Osteocyte (in vitro differentiated cells): ENCODE measurements around the gene CPE. TPM values are rescaled to one million over a fixed set of nuclear protein-coding genes. Genes with fewer than 3 reads are reported as not detected.
"Not testable (repeated sequence)": the region's sequence is repeated elsewhere in the genome, so short reads cannot be mapped to it uniquely, and the experiment has no call there.

Source experiments
- DNase-seq: peaks from one replicate; pipeline ENCODE4 v3.0.0; 2021; ENCODE audit warnings: mixed read lengths; ENCODE audit not compliant: unreplicated experiment; ENCODE audit errors: extremely low spot score
- H3K27ac Mint-ChIP-seq: one replicate; pipeline ENCODE4 v1.8.0; 2021; ENCODE audit warnings: mild to moderate bottlenecking, mixed read lengths; ENCODE audit not compliant: unreplicated experiment
- H3K27me3 Mint-ChIP-seq: one replicate; pipeline ENCODE4 v1.8.0; 2021; ENCODE audit warnings: mixed read lengths; ENCODE audit not compliant: unreplicated experiment
- H3K36me3 Mint-ChIP-seq: one replicate; pipeline ENCODE4 v1.8.0; 2021; ENCODE audit warnings: mixed read lengths; ENCODE audit not compliant: unreplicated experiment
- H3K4me1 Mint-ChIP-seq: one replicate; pipeline ENCODE4 v1.8.0; 2021; ENCODE audit warnings: mixed read lengths; ENCODE audit not compliant: unreplicated experiment
- H3K4me3 Mint-ChIP-seq: one replicate; pipeline ENCODE4 v1.8.0; 2021; ENCODE audit warnings: mild to moderate bottlenecking, moderate library complexity, mixed read lengths; ENCODE audit not compliant: unreplicated experiment
- H3K9me3 Mint-ChIP-seq: one replicate; pipeline ENCODE4 v1.8.0; 2021; ENCODE audit warnings: mixed read lengths; ENCODE audit not compliant: unreplicated experiment
- total RNA-seq: library from RNA; stranded (reverse); gene quantifications from 2 replicates; pipeline ENCODE4 v1.2.1, GENCODE V29; 2021
- TF ChIP-seq, protein P1 (sequence below): fragments of 200-600 bp; sonication (generic); IDR thresholded peaks from 2 replicates; pipeline ENCODE4 v1.5.0; 2021; ENCODE audit warnings: antibody characterized with exemption, mild to moderate bottlenecking, moderate library complexity

The CPE gene
- total RNA-seq, 1 donor from 2014 or later: 195 TPM

DNA sequence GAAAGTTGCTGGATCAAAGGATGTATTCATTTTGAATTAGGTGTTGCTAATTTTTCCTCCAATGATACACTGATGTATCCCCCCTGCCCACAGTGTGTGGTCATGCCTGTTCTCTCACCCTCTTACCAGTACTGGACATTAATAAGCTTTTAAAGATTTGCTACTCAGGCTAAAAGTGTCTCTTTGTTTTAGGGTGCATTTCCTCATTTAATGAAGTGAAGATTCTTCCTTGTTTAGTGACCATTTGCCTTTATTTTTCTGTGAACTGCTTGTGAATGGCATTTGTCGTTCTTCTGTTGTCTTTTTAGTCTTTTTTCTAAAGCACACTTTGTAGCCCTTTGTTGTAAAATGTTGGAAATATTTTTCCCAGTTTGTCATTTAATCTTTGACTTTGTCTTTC is 46.3 kb upstream of the CPE start:
- Mint-ChIP-seq H3K4me3 (peak overlapping the region; percentile 76), H3K27me3 (no peaks in the 10 kb centered on the region), H3K9me3 (no peaks in the 10 kb centered on the region), H3K4me1 (peaks cover 40% of the 10 kb centered on the region), H3K36me3 (peaks cover 4% of the 10 kb centered on the region), H3K27ac (peak overlapping the region; percentile 93)
- DNase-seq: no peak
- TF ChIP-seq, protein P1, sequence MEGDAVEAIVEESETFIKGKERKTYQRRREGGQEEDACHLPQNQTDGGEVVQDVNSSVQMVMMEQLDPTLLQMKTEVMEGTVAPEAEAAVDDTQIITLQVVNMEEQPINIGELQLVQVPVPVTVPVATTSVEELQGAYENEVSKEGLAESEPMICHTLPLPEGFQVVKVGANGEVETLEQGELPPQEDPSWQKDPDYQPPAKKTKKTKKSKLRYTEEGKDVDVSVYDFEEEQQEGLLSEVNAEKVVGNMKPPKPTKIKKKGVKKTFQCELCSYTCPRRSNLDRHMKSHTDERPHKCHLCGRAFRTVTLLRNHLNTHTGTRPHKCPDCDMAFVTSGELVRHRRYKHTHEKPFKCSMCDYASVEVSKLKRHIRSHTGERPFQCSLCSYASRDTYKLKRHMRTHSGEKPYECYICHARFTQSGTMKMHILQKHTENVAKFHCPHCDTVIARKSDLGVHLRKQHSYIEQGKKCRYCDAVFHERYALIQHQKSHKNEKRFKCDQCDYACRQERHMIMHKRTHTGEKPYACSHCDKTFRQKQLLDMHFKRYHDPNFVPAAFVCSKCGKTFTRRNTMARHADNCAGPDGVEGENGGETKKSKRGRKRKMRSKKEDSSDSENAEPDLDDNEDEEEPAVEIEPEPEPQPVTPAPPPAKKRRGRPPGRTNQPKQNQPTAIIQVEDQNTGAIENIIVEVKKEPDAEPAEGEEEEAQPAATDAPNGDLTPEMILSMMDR: no peak

DNA sequence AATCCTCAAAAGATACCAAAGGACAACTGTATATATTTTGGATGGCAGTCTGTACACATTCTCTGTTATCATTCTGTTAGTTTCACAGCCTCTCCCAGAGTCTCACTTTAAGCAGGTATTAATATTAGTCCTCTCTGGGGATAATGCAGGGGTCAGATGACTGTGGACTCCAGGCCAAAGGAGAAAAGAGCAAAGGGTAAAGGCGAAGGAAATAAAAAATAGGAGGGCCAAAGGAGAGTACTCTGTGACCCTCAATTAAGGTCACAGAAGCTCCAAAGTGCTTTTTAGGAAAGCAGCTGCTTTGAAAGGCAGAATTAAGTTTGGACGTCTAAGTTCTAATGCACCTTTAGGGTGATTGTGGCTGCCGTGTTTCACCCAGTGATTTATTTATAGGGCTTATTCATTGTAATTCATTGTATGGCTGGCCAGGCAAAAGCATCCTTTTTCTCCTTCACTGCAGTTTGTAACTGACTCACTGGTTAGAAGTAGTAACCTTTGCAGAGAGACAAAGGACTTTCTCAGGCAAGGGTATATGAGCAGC is 43.6 kb upstream of the CPE start:
- H3K9me3 Mint-ChIP-seq: no peaks in the 10 kb centered on the region
- peak overlapping the region; percentile 68 for H3K27ac Mint-ChIP-seq
- peaks cover 19% of the 10 kb centered on the region for H3K36me3 Mint-ChIP-seq
- H3K27me3 Mint-ChIP-seq: no peaks in the 10 kb centered on the region
- peaks cover 36% of the 10 kb centered on the region for H3K4me1 Mint-ChIP-seq
- TF ChIP-seq, protein P1: no peak
- no peak overlapping the region for H3K4me3 Mint-ChIP-seq
- no peak for DNase-seq

DNA sequence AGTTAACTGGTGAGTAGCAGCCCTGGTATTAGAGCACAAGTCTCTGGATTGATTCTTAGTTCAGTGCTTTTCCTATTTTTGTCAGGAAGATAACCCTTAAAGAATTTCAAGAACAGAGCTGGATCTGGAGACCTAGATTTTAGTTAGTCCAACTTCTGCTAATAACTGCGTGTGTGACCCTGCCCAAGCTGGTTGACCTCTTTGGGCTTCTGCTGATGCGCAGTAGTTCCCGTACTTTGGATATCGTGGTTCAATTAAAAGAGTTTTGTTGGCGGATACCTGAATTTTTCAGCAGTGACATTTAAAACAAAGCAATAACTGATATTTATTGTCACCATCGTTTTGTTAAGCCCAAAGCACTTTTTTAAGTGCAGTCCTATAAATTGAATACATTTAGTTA is 42.1 kb upstream of the CPE start:
- no peak overlapping the region for H3K27ac Mint-ChIP-seq
- no peaks in the 10 kb centered on the region for H3K27me3 Mint-ChIP-seq
- DNase-seq: no peak
- H3K4me1 Mint-ChIP-seq: peaks cover 21% of the 10 kb centered on the region
- H3K4me3 Mint-ChIP-seq: no peak overlapping the region
- no peaks in the 10 kb centered on the region for H3K9me3 Mint-ChIP-seq
- H3K36me3 Mint-ChIP-seq: peaks cover 28% of the 10 kb centered on the region
- TF ChIP-seq, protein P1: no peak

DNA sequence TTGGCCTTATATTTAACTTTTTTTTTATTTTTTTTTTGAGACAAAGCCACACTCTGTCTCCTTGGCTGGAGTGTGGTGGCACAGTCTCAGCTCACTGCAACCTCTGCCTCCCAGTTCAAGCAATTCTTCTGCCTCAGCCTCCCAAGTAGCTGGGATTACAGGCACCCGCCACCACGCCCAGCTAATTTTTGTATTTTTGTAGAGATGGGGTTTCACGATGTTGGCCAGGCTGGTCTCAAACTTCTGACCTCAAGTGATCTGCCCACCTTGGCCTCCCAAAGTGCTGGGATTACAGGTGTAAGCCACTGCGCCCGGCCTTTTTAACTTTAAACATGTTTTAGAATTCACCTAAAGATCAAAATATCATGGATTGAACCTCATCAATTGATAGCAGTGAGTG is 36.5 kb upstream of the CPE start:
- not testable (repeated sequence) for DNase-seq, H3K27me3 Mint-ChIP-seq, H3K4me3 Mint-ChIP-seq, H3K4me1 Mint-ChIP-seq, H3K9me3 Mint-ChIP-seq, H3K27ac Mint-ChIP-seq
- H3K36me3 Mint-ChIP-seq: peaks cover 29% of the 10 kb centered on the region

DNA sequence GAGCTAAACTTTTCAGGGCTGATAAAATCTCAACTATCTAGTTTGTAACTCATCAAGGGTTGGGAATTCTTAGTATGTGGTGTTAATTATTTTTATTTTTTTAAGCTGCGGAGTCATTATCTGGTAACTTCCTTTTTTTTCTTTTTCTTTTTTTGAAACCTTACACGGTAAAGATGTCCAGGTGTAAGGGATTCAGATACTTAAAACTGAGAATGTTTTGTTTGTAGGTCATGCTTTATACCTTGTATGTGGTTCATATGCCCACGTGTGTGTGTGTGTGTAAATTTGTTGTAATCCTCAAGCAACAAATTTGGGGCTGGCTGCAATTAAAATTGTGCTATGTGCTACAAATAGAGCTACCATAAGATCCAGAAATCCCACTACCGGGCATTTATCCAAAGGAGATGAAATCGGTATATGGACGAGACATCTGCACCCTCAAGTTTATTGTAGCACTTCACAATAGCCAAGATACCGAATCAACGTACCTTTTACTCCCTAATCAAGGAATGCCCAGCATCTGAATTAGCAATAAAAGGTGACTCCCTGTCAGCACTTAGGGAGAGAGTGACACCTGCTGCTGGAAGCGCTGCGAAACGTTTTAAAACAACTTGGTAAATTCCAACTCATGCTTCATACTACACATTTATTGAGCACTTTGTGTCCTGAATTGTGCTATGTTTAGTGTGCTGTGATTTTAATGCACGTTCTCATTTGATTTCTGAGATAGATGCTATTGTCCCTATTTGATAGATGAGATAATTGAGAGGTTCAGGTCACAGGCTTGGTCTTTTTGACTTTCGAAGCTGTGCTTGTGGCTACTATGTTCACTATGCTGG is 35.2 kb upstream of the CPE start:
- Mint-ChIP-seq H3K36me3 (peaks cover 23% of the 10 kb centered on the region), H3K27me3 (no peaks in the 10 kb centered on the region), H3K4me1 (no peaks in the 10 kb centered on the region), H3K4me3 (no peak overlapping the region), H3K9me3 (no peaks in the 10 kb centered on the region), H3K27ac (no peak overlapping the region)
- TF ChIP-seq, protein P1: peak; percentile 54
- no peak for DNase-seq
